ENCODE results near the gene TANGO2. TPM values are rescaled to one million over a fixed set of nuclear protein-coding genes. Genes with fewer than 3 reads are reported as not detected.

TANGO2 gene
- total RNA-seq, 1 experiment from 2014 or later = 13.9 TPM

DNA sequence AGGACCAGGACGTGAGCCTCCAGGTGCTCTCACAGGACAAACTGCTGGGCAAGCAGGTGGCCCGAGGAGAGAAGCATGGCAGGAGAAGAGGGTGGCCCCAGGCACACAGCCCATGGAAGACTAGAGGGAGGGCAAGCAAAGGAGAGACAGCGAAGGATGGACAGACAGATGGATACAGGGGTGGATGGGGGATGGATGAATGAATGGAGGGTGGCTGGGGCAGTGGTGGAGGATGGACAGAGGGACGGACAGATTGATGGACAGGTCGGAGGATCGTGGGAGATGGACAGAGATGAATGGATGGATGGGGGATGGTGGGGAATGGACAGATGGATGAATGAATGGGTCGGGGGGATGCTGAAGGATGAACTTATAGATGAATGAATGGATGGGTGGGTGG, 27.0 kb upstream of the TANGO2 start:
- Mint-ChIP-seq H3K9me3 (ENCODE audit: unreplicated experiment) (no peaks in the 10 kb centered on the region), H3K4me3 (ENCODE audit: unreplicated experiment) (no peak overlapping the region), H3K27ac (ENCODE audit: low read depth, unreplicated experiment) (no peak overlapping the region), H3K4me1 (ENCODE audit: insufficient read depth, unreplicated experiment) (no peaks in the 10 kb centered on the region), H3K36me3 (ENCODE audit: insufficient read depth, unreplicated experiment) (no peaks in the 10 kb centered on the region), H3K27me3 (ENCODE audit: insufficient read depth, unreplicated experiment) (no peaks in the 10 kb centered on the region)
- BruUV-seq (replicated peaks) = no TSS peak
- no peak for DNase-seq (ENCODE audit: unreplicated experiment)
- TF ChIP-seq, protein P1, sequence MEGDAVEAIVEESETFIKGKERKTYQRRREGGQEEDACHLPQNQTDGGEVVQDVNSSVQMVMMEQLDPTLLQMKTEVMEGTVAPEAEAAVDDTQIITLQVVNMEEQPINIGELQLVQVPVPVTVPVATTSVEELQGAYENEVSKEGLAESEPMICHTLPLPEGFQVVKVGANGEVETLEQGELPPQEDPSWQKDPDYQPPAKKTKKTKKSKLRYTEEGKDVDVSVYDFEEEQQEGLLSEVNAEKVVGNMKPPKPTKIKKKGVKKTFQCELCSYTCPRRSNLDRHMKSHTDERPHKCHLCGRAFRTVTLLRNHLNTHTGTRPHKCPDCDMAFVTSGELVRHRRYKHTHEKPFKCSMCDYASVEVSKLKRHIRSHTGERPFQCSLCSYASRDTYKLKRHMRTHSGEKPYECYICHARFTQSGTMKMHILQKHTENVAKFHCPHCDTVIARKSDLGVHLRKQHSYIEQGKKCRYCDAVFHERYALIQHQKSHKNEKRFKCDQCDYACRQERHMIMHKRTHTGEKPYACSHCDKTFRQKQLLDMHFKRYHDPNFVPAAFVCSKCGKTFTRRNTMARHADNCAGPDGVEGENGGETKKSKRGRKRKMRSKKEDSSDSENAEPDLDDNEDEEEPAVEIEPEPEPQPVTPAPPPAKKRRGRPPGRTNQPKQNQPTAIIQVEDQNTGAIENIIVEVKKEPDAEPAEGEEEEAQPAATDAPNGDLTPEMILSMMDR (IDR thresholded peaks at IDR 0.05; ENCODE audit: unreplicated experiment) = no peak
- ChIA-PET CTCF (no interaction called here), POLR2A (no interaction called here)
- intact Hi-C loops (cut with micrococcal nuclease) = no loop called here

DNA sequence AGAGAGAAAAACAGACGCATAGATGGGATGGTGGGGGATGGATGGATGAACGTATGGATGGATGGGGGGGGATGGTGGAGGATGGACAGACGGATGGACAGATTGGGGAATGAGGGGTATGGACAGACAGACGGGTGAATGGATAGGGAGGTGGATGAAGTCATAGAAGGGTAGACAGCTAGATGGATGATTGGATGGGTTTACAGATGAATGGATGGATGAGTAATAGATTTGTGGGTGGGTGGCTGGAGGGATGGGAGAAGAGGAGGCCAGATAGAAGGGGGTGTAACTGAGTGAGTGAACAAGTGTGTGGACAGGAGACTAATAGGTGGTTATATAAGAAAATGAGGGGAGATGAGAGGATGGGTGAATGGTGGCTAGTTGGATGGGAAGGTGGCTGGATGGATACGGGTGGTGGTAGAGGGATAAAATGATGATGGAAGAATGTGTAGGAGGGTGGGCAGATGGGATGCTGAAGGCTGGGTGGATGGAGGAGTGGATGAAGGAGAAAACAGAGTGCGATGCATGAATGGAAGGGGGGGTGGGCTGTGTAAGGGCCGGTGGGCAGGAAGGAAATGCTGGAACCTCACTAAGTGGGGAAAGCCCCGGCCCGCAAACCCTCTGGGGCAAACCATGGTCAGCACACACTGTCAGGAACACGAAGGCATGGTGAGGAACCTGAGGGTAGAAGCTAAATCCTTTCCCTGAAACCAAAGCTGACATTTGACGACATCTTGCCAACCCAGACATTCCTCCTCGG, 25.9 kb upstream of the TANGO2 start:
- intact Hi-C loops (cut with micrococcal nuclease) = no loop called here
- Mint-ChIP-seq H3K27ac (ENCODE audit: low read depth, unreplicated experiment) (no peak overlapping the region), H3K4me1 (ENCODE audit: insufficient read depth, unreplicated experiment) (no peaks in the 10 kb centered on the region), H3K36me3 (ENCODE audit: insufficient read depth, unreplicated experiment) (no peaks in the 10 kb centered on the region), H3K27me3 (ENCODE audit: insufficient read depth, unreplicated experiment) (no peaks in the 10 kb centered on the region), H3K4me3 (ENCODE audit: unreplicated experiment) (no peak overlapping the region), H3K9me3 (ENCODE audit: unreplicated experiment) (no peaks in the 10 kb centered on the region)
- ChIA-PET POLR2A (no interaction called here), CTCF (no interaction called here)
- no TSS peak for BruUV-seq (replicated peaks)
- TF ChIP-seq, protein P1 (IDR thresholded peaks at IDR 0.05; ENCODE audit: unreplicated experiment) = no peak
- DNase-seq (ENCODE audit: unreplicated experiment) = no peak

DNA sequence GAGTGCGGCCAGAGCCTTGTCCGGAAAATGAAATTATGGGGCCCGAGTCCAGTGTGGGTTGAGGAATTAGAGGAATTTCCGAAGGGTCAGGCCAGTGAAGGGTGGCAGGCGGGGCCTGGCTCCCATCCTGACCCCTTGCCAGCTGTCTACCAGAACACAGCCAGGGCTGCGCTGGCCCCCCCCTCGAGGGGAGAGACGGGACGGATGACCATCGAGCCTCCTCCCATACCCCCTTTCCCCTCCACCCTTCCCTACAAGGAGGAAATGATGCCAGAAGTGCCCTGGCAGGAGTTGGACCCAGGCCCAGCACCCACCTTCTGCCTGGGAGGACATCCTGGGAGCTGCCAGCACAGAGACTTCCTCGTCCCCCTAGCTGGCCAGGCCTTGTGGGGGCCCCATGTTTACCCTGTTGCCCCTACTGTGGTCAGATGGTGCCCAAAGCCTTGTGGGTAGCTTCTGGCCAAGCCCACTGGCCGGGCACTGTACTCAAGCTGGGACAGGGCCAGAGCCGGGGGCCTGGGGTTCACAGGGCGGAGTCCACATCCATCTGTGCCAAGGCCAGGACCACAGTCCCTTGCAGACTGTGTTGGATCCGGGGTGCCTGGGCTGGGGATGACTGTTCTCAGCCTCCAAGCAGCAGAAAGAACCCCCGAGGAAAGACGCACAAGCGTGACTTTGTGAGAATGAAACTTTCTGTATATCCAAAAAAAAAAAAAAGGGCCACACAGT, 25.1 kb upstream of the TANGO2 start:
- Mint-ChIP-seq H3K4me3 (ENCODE audit: unreplicated experiment) (no peak overlapping the region), H3K4me1 (ENCODE audit: insufficient read depth, unreplicated experiment) (no peaks in the 10 kb centered on the region), H3K27ac (ENCODE audit: low read depth, unreplicated experiment) (no peak overlapping the region), H3K36me3 (ENCODE audit: insufficient read depth, unreplicated experiment) (no peaks in the 10 kb centered on the region), H3K9me3 (ENCODE audit: unreplicated experiment) (no peaks in the 10 kb centered on the region), H3K27me3 (ENCODE audit: insufficient read depth, unreplicated experiment) (no peaks in the 10 kb centered on the region)
- CTCF ChIA-PET = no interaction called here
- intact Hi-C loops (cut with micrococcal nuclease) = no loop called here
- POLR2A ChIA-PET = no interaction called here
- BruUV-seq (replicated peaks) = no TSS peak
- TF ChIP-seq, protein P1 (IDR thresholded peaks at IDR 0.05; ENCODE audit: unreplicated experiment) = no peak
- DNase-seq (ENCODE audit: unreplicated experiment) = no peak

DNA sequence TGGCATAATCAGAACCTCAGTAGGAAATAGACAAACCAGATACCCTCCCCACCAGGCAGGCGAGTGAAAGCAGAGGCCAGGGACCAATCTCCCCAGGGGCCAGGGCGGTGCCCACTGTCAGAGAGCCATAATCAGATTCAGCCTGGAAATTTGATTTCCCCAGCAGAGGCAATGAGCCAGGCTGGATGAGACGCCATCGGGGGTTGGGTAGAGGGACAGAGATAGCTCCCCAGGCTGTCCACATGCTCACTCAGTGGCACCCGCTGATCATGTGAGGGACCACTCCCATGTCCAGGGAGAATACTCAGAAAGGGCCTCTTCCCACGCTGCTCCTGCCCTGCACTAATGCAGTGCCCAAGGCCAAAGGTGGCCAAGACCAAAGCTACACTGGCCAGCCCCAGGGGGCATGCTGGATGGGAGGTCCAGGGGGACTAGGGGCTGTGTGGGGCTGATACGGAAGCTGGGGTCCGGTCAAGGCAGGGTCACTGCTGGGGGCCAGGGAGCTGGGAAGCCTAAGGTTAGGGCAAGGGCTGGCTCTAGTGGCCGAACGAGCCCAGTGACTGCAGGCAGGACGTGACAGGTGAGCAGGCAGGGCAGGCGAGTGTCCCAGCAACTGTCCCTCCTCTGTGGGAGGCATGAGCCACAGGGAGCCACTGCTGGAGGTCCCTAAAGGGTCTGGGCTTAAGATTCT, 24.1 kb upstream of the TANGO2 start:
- POLR2A ChIA-PET = no interaction called here
- no peak for DNase-seq (ENCODE audit: unreplicated experiment)
- BruUV-seq (replicated peaks) = no TSS peak
- H3K27ac Mint-ChIP-seq (ENCODE audit: low read depth, unreplicated experiment) = no peak overlapping the region
- H3K9me3 Mint-ChIP-seq (ENCODE audit: unreplicated experiment) = no peaks in the 10 kb centered on the region
- CTCF ChIA-PET = interaction anchor here (0.6 kb wide), 1 partner anchor 36 kb away, joined by 3 read pairs; no protein-coding TSS in a partner anchor
- no peak overlapping the region for H3K4me3 Mint-ChIP-seq (ENCODE audit: unreplicated experiment)
- no peaks in the 10 kb centered on the region for H3K27me3 Mint-ChIP-seq (ENCODE audit: insufficient read depth, unreplicated experiment)
- TF ChIP-seq, protein P1 (IDR thresholded peaks at IDR 0.05; ENCODE audit: unreplicated experiment) = no peak
- intact Hi-C loops (cut with micrococcal nuclease) = no loop called here
- no peaks in the 10 kb centered on the region for H3K4me1 Mint-ChIP-seq (ENCODE audit: insufficient read depth, unreplicated experiment)
- no peaks in the 10 kb centered on the region for H3K36me3 Mint-ChIP-seq (ENCODE audit: insufficient read depth, unreplicated experiment)
